ENCODE measurements around the gene NRN1L.
A peak's percentile ranks its signal among the peaks of the same experiment; 100 is the strongest.

The NRN1L gene

GRCh38 chr16:67880584-67880983 is 4.1 kb upstream of the NRN1L start:
- no peak overlapping the region for H3K4me3 ChIP-seq (ENCODE audit: low read depth in 1 of 5, low read length in 5 of 5)
- no peaks in the 10 kb centered on the region for H3K27me3 ChIP-seq (ENCODE audit: control insufficient read depth in 5 of 5, insufficient read depth in 4 of 5, low read length in 5 of 5)
- H3K27ac ChIP-seq (ENCODE audit: low read depth, low read length), result no peak overlapping the region
- no peaks in the 10 kb centered on the region for H3K9me3 ChIP-seq (ENCODE audit: control insufficient read depth in 5 of 5, low read length in 5 of 5)
- no peak overlapping the region for H3K9ac ChIP-seq (ENCODE audit: low read length in 5 of 5)
- peaks cover 0 to 92% (median 80%) of the 10 kb centered on the region in 5 donors for H3K36me3 ChIP-seq (ENCODE audit: control insufficient read depth in 5 of 5, insufficient read depth in 5 of 5, low read length in 5 of 5)
- H3K4me1 ChIP-seq (ENCODE audit: control insufficient read depth in 5 of 5, insufficient read depth in 5 of 5, low read length in 5 of 5), result peaks cover 2 to 13% (median 10%) of the 10 kb centered on the region in 5 donors

GRCh38 chr16:67881621-67882161 is 3.0 kb upstream of the NRN1L start:
- no peak overlapping the region for H3K27ac ChIP-seq (ENCODE audit: low read depth, low read length)

GRCh38 chr16:67882374-67883145 is 2.1 kb upstream of the NRN1L start:
- Histone ChIP-seq H3K36me3 (ENCODE audit: control insufficient read depth in 5 of 5, insufficient read depth in 5 of 5, low read length in 5 of 5) (peaks cover 0 to 87% (median 75%) of the 10 kb centered on the region in 5 donors), H3K9ac (ENCODE audit: low read length in 5 of 5) (no peak overlapping the region), H3K9me3 (ENCODE audit: control insufficient read depth in 5 of 5, low read length in 5 of 5) (no peaks in the 10 kb centered on the region), H3K4me3 (ENCODE audit: low read depth in 1 of 5, low read length in 5 of 5) (no peak overlapping the region), H3K4me1 (ENCODE audit: control insufficient read depth in 5 of 5, insufficient read depth in 5 of 5, low read length in 5 of 5) (peaks cover 2 to 13% (median 6%) of the 10 kb centered on the region in 5 donors), H3K27ac (ENCODE audit: low read depth, low read length) (no peak overlapping the region), H3K27me3 (ENCODE audit: control insufficient read depth in 5 of 5, insufficient read depth in 4 of 5, low read length in 5 of 5) (no peaks in the 10 kb centered on the region)

More at GRCh38 chr16:67881621-67882161, 3.0 kb upstream of the NRN1L start:
- no peaks in the 10 kb centered on the region for H3K27me3 ChIP-seq (ENCODE audit: control insufficient read depth in 5 of 5, insufficient read depth in 4 of 5, low read length in 5 of 5)
- H3K9me3 ChIP-seq (ENCODE audit: control insufficient read depth in 5 of 5, low read length in 5 of 5), result no peaks in the 10 kb centered on the region
- peaks cover 0 to 92% (median 84%) of the 10 kb centered on the region in 5 donors for H3K36me3 ChIP-seq (ENCODE audit: control insufficient read depth in 5 of 5, insufficient read depth in 5 of 5, low read length in 5 of 5)
- peaks cover 2 to 13% (median 6%) of the 10 kb centered on the region in 5 donors for H3K4me1 ChIP-seq (ENCODE audit: control insufficient read depth in 5 of 5, insufficient read depth in 5 of 5, low read length in 5 of 5)
- no peak overlapping the region for H3K9ac ChIP-seq (ENCODE audit: low read length in 5 of 5)
- H3K4me3 ChIP-seq (ENCODE audit: low read depth in 1 of 5, low read length in 5 of 5), result no peak overlapping the region

GRCh38 chr16:67883146-67883871 is 1.4 kb upstream of the NRN1L start:
- no peaks in the 10 kb centered on the region for H3K9me3 ChIP-seq (ENCODE audit: control insufficient read depth in 5 of 5, low read length in 5 of 5)
- no peaks in the 10 kb centered on the region for H3K27me3 ChIP-seq (ENCODE audit: control insufficient read depth in 5 of 5, insufficient read depth in 4 of 5, low read length in 5 of 5)
- peaks cover 0 to 80% (median 68%) of the 10 kb centered on the region in 5 donors for H3K36me3 ChIP-seq (ENCODE audit: control insufficient read depth in 5 of 5, insufficient read depth in 5 of 5, low read length in 5 of 5)
- H3K4me3 ChIP-seq (ENCODE audit: low read depth in 1 of 5, low read length in 5 of 5), result no peak overlapping the region
- H3K9ac ChIP-seq (ENCODE audit: low read length in 5 of 5), result no peak overlapping the region
- no peak overlapping the region for H3K27ac ChIP-seq (ENCODE audit: low read depth, low read length)
- H3K4me1 ChIP-seq (ENCODE audit: control insufficient read depth in 5 of 5, insufficient read depth in 5 of 5, low read length in 5 of 5), result peaks cover 2 to 13% (median 6%) of the 10 kb centered on the region in 5 donors

GRCh38 chr16:67883872-67884261 is 818 bp upstream of the NRN1L start:
- H3K9ac ChIP-seq (ENCODE audit: low read length in 5 of 5), result no peak overlapping the region
- H3K4me3 ChIP-seq (ENCODE audit: low read depth in 1 of 5, low read length in 5 of 5), result no peak overlapping the region
- H3K36me3 ChIP-seq (ENCODE audit: control insufficient read depth in 5 of 5, insufficient read depth in 5 of 5, low read length in 5 of 5), result peaks cover 0 to 74% (median 62%) of the 10 kb centered on the region in 5 donors
- H3K4me1 ChIP-seq (ENCODE audit: control insufficient read depth in 5 of 5, insufficient read depth in 5 of 5, low read length in 5 of 5), result peaks cover 2 to 13% (median 6%) of the 10 kb centered on the region in 5 donors
- H3K27ac ChIP-seq (ENCODE audit: low read depth, low read length), result no peak overlapping the region
- no peaks in the 10 kb centered on the region for H3K27me3 ChIP-seq (ENCODE audit: control insufficient read depth in 5 of 5, insufficient read depth in 4 of 5, low read length in 5 of 5)
- no peaks in the 10 kb centered on the region for H3K9me3 ChIP-seq (ENCODE audit: control insufficient read depth in 5 of 5, low read length in 5 of 5)

GRCh38 chr16:67885545-67885944 is 860 bp downstream of the NRN1L start:
- peaks cover 2 to 13% (median 6%) of the 10 kb centered on the region in 5 donors for H3K4me1 ChIP-seq (ENCODE audit: control insufficient read depth in 5 of 5, insufficient read depth in 5 of 5, low read length in 5 of 5)
- no peaks in the 10 kb centered on the region for H3K9me3 ChIP-seq (ENCODE audit: control insufficient read depth in 5 of 5, low read length in 5 of 5)
- peaks cover 0 to 57% (median 45%) of the 10 kb centered on the region in 5 donors for H3K36me3 ChIP-seq (ENCODE audit: control insufficient read depth in 5 of 5, insufficient read depth in 5 of 5, low read length in 5 of 5)
- H3K27ac ChIP-seq (ENCODE audit: low read depth, low read length), result no peak overlapping the region
- H3K4me3 ChIP-seq (ENCODE audit: low read depth in 1 of 5, low read length in 5 of 5), result no peak overlapping the region
- no peaks in the 10 kb centered on the region for H3K27me3 ChIP-seq (ENCODE audit: control insufficient read depth in 5 of 5, insufficient read depth in 4 of 5, low read length in 5 of 5)
- H3K9ac ChIP-seq (ENCODE audit: low read length in 5 of 5), result no peak overlapping the region

- H3K36me3 ChIP-seq (ENCODE audit: control insufficient read depth in 5 of 5, insufficient read depth in 5 of 5, low read length in 5 of 5), result peaks cover 0 to 53% (median 41%) of the 10 kb centered on the region in 5 donors
- H3K9me3 ChIP-seq (ENCODE audit: control insufficient read depth in 5 of 5, low read length in 5 of 5), result no peaks in the 10 kb centered on the region
- H3K4me1 ChIP-seq (ENCODE audit: control insufficient read depth in 5 of 5, insufficient read depth in 5 of 5, low read length in 5 of 5), result peaks cover 2 to 13% (median 6%) of the 10 kb centered on the region in 5 donors
- H3K4me3 ChIP-seq (ENCODE audit: low read depth in 1 of 5, low read length in 5 of 5), result no peak overlapping the region
- H3K27me3 ChIP-seq (ENCODE audit: control insufficient read depth in 5 of 5, insufficient read depth in 4 of 5, low read length in 5 of 5), result no peaks in the 10 kb centered on the region
- no peak overlapping the region for H3K27ac ChIP-seq (ENCODE audit: low read depth, low read length)
- no peak overlapping the region for H3K9ac ChIP-seq (ENCODE audit: low read length in 5 of 5)
Measured at GRCh38 chr16:67885976-67886375, 1.3 kb downstream of the NRN1L start.

- H3K4me3 ChIP-seq (ENCODE audit: low read depth in 1 of 5, low read length in 5 of 5), result no peak overlapping the region
- H3K27ac ChIP-seq (ENCODE audit: low read depth, low read length), result no peak overlapping the region
- no peaks in the 10 kb centered on the region for H3K9me3 ChIP-seq (ENCODE audit: control insufficient read depth in 5 of 5, low read length in 5 of 5)
- H3K36me3 ChIP-seq (ENCODE audit: control insufficient read depth in 5 of 5, insufficient read depth in 5 of 5, low read length in 5 of 5), result peaks cover 0 to 49% (median 37%) of the 10 kb centered on the region in 5 donors
- H3K9ac ChIP-seq (ENCODE audit: low read length in 5 of 5), result no peak overlapping the region
- no peaks in the 10 kb centered on the region for H3K27me3 ChIP-seq (ENCODE audit: control insufficient read depth in 5 of 5, insufficient read depth in 4 of 5, low read length in 5 of 5)
- peaks cover 2 to 13% (median 6%) of the 10 kb centered on the region in 5 donors for H3K4me1 ChIP-seq (ENCODE audit: control insufficient read depth in 5 of 5, insufficient read depth in 5 of 5, low read length in 5 of 5)
Measured at GRCh38 chr16:67886387-67886786, 1.7 kb downstream of the NRN1L start.

- Histone ChIP-seq H3K9me3 (ENCODE audit: control insufficient read depth in 5 of 5, low read length in 5 of 5) (no peaks in the 10 kb centered on the region), H3K36me3 (ENCODE audit: control insufficient read depth in 5 of 5, insufficient read depth in 5 of 5, low read length in 5 of 5) (peaks cover 0 to 30% (median 18%) of the 10 kb centered on the region in 5 donors), H3K9ac (ENCODE audit: low read length in 5 of 5) (no peak overlapping the region), H3K27ac (ENCODE audit: low read depth, low read length) (no peak overlapping the region), H3K4me1 (ENCODE audit: control insufficient read depth in 5 of 5, insufficient read depth in 5 of 5, low read length in 5 of 5) (peaks cover 2 to 19% (median 13%) of the 10 kb centered on the region in 5 donors), H3K4me3 (ENCODE audit: low read depth in 1 of 5, low read length in 5 of 5) (no peak overlapping the region), H3K27me3 (ENCODE audit: control insufficient read depth in 5 of 5, insufficient read depth in 4 of 5, low read length in 5 of 5) (no peaks in the 10 kb centered on the region)
Measured at GRCh38 chr16:67888331-67888730, 3.6 kb downstream of the NRN1L start.

- Histone ChIP-seq H3K27ac (ENCODE audit: low read depth, low read length) (peak overlapping the region; percentile 90), H3K4me3 (ENCODE audit: low read depth in 1 of 5, low read length in 5 of 5) (peak overlapping the region; percentile 46 to 67 (median 58)), H3K36me3 (ENCODE audit: control insufficient read depth in 5 of 5, insufficient read depth in 5 of 5, low read length in 5 of 5) (no peaks in the 10 kb centered on the region), H3K27me3 (ENCODE audit: control insufficient read depth in 5 of 5, insufficient read depth in 4 of 5, low read length in 5 of 5) (no peaks in the 10 kb centered on the region), H3K4me1 (ENCODE audit: control insufficient read depth in 5 of 5, insufficient read depth in 5 of 5, low read length in 5 of 5) (peaks cover 9 to 38% (median 34%) of the 10 kb centered on the region in 5 donors), H3K9ac (ENCODE audit: low read length in 5 of 5) (peak overlapping the region in 3 of 5 donors; percentile 37 to 61 (median 56)), H3K9me3 (ENCODE audit: control insufficient read depth in 5 of 5, low read length in 5 of 5) (no peaks in the 10 kb centered on the region)
Measured at GRCh38 chr16:67892375-67892774, 7.7 kb downstream of the NRN1L start.
